HS-5 (cell line): Measurements from ENCODE around the gene TAF4.
"Not testable (repeated sequence)": the region's sequence is repeated elsewhere in the genome, so short reads cannot be mapped to it uniquely, and the experiment has no call there.

Source experiments
- DNase-seq: peaks from one replicate; pipeline ENCODE4 v3.0.0-alpha.2; 2012; ENCODE audit warnings: low read depth

Gene TAF4

GRCh38 chr20:62003567-62004405 lies 61.9 kb downstream of the TAF4 start:
- no peak for DNase-seq

- no peak for DNase-seq
Measured at GRCh38 chr20:62002882-62003480, 62.7 kb downstream of the TAF4 start.

- no peak for DNase-seq
Measured at GRCh38 chr20:62001178-62001715, 64.4 kb downstream of the TAF4 start.

- DNase-seq, result no peak
Measured at GRCh38 chr20:61998343-61999121, 67.1 kb downstream of the TAF4 start.

GRCh38 chr20:61997891-61998290 lies 67.8 kb downstream of the TAF4 start:
- DNase-seq, result no peak

GRCh38 chr20:61997372-61997771 lies 68.3 kb downstream of the TAF4 start:
- DNase-seq, result no peak

- no peak for DNase-seq
Measured at GRCh38 chr20:61994546-61994945, 71.1 kb downstream of the TAF4 start.

GRCh38 chr20:61993058-61993457 lies 72.6 kb downstream of the TAF4 start:
- no peak for DNase-seq

GRCh38 chr20:61991476-61991875 lies 74.2 kb downstream of the TAF4 start:
- no peak for DNase-seq

- no peak for DNase-seq
Measured at GRCh38 chr20:61990484-61990883, 75.2 kb downstream of the TAF4 start.

- no peak for DNase-seq
Measured at GRCh38 chr20:61989741-61990140, 75.9 kb downstream of the TAF4 start.

- DNase-seq, result no peak
Measured at GRCh38 chr20:61988665-61989064, 77.0 kb downstream of the TAF4 start.

- DNase-seq, result no peak
Measured at GRCh38 chr20:61986762-61987321, 78.8 kb downstream of the TAF4 start.

GRCh38 chr20:61985096-61985495 lies 80.6 kb downstream of the TAF4 start:
- no peak for DNase-seq

GRCh38 chr20:61984431-61984830 lies 81.2 kb downstream of the TAF4 start:
- not testable (repeated sequence) for DNase-seq

GRCh38 chr20:61983965-61984364 lies 81.7 kb downstream of the TAF4 start:
- DNase-seq, result no peak

GRCh38 chr20:61982951-61983315 lies 82.7 kb downstream of the TAF4 start:
- DNase-seq, result no peak

GRCh38 chr20:61982191-61982950 lies 83.3 kb downstream of the TAF4 start:
- no peak for DNase-seq

GRCh38 chr20:61981691-61982090 lies 84.0 kb downstream of the TAF4 start:
- not testable (repeated sequence) for DNase-seq

GRCh38 chr20:61980647-61981583 lies 84.8 kb downstream of the TAF4 start:
- DNase-seq, result no peak
